Head of caudate nucleus (tissue), 42 donors: Measurements from ENCODE around the gene SEC22C.
A peak's percentile ranks its signal among the peaks of the same experiment; 100 is the strongest.

ENCODE experiments used
- DNase-seq, 42 donors: peaks; one replicate each; pipeline versions ENCODE4 v3.0.0 to v3.0.0-alpha.2; 2020 to 2021; ENCODE audit warnings: mixed read lengths in 7 of 42
- intact Hi-C: fragments of 100-400 bp; cut with DNase I; formaldehyde crosslinking; loops from one replicate; pipeline ENCODE4 v1.15.0; 2022

Gene SEC22C

DNA sequence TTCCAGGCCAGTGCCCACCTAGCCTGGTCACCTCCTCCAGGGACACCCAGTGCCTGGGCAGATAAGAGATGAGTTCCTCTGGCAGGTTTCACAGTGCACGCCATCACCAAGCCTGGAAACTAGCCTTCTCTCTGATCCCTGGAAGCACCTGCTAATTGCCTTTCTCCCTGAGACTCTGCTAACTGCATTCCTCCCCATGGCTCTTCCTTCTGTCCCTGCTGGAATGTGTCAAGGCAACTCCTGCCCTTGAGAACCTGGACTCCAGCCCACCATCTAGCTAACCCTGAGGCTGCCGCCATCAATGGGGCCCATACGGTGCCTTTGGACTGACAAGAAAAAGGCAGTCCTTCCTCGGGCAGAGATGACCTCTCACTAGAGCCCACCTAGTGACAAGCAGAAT is 60.9 kb downstream of the SEC22C start:
- no peak for DNase-seq
- intact Hi-C loops, result no loop called here

DNA sequence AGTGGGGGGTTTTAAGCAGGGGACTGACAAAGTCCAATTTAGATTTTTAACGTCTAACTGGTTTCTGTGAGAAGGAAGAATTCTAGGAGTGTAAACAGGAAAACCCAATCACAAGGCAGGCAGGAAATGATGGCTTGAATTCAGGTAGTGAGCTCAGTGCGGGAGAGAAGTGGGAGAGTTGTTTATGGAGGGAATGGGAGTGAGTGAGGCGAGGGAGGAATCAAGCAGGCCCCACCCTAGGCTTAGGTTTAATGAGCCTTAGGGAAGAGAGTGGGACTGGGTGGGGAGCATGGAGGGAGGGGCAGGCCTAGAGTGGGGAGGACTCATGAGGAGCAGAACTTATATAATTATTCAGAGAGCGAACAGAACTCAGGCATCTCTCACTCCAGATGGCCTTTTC is 61.4 kb downstream of the SEC22C start:
- peak in 21 of 42 donors; percentile 11 to 83 (median 47) for DNase-seq
- intact Hi-C loops, result no loop called here

DNA sequence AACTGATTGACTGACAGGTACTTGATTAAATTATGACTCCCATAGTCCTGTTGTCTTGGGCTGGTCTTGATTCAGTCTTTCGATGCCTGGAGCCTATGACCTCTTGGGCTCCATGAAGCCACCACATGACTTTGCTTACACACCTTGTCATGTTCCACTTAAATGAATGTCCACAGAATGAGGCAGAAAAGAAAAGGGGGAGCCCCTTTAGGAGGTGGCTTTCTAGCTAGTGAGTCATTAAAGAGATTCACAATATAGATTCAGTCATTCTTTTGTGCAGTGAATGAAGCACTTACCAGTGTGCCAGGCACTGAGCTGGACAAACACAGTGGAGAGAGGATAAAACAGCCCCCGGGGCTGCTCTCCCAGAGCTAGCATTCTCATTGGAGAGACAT is 62.2 kb downstream of the SEC22C start:
- intact Hi-C loops, result no loop called here

DNA sequence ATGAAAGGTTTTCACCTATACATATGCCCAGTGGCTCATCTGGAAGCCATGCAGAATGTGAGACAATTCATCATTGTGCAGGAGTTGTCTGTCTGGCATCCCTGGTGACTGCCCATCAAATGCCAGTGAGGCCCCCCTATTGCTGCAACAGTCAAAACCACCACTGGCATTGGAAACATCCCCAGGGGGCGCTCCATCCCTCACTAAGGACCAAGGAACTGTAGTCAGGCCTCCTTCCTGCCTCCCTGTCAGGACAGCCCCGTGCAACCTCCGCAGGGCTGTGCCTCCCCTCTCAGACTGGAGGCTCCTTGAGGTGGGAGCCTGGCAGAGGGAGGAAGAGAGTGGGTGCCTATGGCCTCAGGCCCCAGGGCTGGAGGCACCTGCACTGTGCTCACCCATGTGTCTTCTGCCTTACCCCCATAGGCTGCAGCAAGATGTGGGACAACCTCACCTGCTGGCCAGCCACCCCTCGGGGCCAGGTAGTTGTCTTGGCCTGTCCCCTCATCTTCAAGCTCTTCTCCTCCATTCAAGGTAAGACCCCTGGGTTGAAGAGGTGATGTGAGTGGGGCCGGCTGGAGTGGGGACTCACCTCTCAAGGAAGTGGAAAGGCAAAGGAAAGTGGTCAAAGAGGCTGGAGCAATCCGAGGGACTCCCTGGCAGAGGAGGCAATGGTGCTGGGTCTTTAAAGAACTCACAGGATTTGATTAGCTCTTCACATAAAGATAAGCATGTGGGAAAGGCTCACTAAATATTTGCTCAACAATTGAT is 62.8 kb downstream of the SEC22C start:
- intact Hi-C loops, result no loop called here
- DNase-seq, result peak in 18 of 42 donors; percentile 18 to 74 (median 40)

More for the DNA sequence above, 62.2 kb downstream of the SEC22C start:
- DNase-seq, result no peak

DNA sequence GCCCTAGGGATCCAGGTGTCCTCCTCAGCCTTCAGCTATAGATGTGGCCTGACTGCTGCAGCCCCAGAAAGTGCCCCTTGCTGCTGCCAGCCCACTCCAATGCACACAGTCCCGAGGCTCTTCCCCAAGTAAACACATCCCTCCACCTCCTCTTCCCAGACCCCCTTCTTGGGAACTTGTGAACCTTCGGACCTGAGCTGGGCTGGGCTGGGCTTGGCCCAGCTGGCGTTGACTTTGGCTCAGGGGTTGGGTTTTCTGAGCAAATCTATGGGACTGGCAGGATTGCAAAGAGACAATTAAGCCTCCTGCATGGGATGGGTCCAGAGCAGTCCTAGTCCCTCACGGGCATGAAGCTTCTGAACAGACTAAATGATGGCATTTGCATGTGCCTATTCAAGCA is 64.7 kb downstream of the SEC22C start:
- no peak for DNase-seq

DNA sequence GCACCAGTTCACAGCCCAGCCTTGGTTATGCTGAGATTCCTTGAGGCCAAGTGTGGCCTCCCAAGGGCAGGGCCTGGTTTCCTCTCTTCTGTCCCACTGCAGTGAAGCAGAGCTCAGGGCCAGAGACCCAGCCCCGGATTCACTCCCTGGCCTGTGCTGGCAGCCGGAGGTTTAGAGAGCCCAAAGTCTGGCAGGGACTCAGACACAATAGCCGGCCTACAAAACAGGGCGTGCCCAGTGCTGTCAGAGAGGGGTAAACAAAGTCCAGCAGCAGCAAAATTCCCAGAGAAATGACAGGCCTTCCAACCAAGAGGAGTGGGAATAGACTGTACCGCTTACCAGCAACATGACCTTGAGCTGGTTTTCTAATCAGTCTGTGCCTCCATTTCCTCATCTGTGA is 65.3 kb downstream of the SEC22C start:
- intact Hi-C loops, result no loop called here
- DNase-seq, result no peak

More for the DNA sequence above, 64.7 kb downstream of the SEC22C start:
- intact Hi-C loops, result no loop called here

DNA sequence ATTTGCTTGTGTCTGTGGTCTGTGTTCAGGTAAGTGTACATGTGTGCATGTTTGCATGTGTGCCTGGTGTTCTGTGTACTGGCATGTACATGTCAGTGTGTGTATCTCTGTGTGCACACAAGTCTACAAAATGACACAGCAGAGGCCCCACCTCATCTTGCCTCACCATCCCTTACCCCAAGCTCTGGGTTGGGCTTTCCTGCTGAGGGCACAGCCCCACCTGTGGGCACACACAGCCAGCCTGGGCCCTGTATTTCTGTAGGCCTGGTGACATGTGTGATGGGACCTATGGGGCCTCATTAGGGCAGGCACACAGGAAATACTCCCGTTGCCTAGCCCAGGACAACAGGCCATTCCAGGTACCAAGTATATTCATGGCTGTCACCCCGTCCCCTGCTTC is 65.8 kb downstream of the SEC22C start:
- no peak for DNase-seq
- intact Hi-C loops, result no loop called here

DNA sequence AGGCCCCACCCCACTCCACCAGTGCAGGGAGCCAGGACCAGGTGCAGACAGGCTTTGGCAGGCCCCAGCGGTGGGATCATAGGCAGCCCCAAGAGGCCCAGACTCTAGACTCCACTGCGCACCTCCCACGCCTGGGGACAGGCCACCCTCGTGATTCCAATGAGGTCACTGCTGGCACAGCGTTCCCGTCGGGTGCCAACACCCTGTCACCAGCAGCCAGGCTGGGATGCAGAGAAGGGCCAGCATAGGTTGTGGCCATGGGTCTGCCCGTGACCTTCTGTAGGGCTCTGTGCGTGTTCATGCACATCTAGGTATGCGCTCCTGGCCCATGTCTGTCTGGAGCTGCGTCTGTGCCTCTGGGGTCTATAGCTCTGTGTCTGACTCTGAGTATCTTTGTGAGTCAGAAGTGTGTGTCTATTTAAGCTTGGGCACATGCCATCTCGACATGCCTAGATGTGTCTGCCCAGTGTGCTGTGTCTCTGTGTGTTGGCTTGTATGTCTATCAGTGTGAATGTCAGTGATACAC is 66.3 kb downstream of the SEC22C start:
- peak in 34 of 42 donors; percentile 17 to 85 (median 54) for DNase-seq
- intact Hi-C loops, result no loop called here

DNA sequence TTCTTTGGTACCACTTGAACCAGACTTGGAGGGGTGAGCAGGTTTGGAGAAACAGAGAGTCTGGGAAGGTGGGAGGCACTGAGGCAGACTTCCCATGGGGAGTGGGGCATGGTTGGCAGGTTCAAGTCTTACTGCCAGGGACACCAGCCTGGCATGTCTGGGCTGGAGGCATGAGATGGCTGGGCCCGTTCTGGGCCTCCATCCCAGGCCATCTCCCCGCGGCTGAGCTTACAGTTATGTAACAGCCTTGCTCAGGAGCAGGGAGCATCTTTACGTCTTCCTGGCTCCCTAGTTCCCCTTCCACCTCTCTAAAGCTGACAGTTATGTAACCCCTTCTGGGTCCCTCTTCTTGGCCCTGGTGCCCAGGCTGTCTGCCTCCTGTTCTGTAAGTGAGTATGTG is 66.9 kb downstream of the SEC22C start:
- peak in 10 of 42 donors; percentile 14 to 59 (median 35) for DNase-seq
- intact Hi-C loops, result no loop called here

DNA sequence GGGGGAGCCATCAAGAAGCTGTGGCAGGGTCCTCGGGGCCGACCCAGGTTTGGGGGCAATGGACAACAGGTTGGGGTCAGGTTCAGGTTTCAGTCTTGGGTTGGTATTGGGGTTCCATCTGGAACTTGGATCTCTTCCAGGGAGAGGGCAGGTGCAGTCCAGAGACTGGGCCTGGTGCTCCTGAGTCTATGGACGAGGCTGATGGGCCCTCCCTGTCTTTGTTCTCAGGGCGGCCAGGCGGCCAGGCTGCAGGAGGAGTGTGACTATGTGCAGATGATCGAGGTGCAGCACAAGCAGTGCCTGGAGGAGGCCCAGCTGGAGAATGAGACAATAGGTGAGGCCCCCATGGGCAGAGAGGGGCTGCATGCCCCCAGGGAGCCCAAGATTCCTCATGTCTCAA is 68.2 kb downstream of the SEC22C start:
- intact Hi-C loops, result no loop called here
- no peak for DNase-seq

DNA sequence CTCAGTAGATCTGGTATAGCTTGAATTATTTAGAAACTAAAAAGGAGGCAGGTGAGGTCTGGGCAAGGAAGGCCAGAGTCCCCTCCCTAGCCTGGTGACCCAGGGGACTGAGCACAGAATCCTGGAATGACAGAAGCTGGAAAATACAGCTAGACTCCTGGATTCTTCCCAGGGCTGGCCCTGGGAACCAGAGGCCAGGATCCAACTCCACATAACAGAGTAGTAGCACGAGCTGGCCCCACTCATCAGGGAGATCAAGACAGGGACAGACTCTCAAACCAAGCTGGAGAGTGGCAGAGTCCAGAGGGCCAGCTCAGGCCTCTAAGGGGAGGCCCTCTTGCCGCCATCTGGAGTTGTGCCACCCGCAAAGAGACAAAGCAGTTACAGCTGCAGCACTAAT is 68.6 kb downstream of the SEC22C start:
- DNase-seq, result no peak
- intact Hi-C loops, result no loop called here

DNA sequence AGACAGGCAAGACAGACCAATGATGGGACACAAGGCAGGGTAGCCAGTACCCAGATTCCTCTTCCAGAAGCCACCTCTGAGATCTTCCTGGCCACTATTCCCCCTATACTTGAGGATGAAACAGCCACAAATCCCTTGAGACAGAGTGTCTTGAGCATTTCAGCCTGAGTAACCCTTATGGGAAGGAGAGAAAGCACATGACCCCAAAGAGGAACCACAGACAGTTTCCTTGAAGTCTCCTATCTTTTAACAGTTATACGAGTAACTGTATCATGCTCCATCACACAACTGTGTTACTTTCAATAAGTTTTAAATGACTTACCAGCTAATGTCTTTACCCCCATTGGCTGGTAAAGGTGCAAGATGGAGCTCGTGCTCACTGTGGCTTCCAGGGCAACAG is 70.0 kb downstream of the SEC22C start:
- intact Hi-C loops, result no loop called here
- DNase-seq, result no peak

DNA sequence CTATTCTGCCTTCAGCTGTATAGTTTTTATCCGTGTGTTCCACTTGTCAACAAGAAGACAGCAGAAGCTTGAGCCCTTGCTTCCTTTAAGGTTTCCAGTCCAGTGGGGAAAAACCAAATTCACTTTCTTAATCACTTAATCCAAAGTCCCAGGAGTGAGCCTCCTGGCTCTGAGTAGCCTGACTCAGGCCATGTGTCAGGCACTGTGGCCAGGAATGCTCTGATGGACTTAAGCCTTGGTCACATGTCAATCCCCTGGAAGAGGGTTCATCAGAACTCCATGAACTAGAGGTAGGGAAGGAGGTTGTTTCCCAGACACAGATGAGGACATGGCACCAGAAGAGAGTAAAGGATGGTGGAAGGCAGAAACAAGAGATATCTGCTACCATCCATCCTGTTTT is 70.6 kb downstream of the SEC22C start:
- intact Hi-C loops, result no loop called here
- DNase-seq, result no peak

DNA sequence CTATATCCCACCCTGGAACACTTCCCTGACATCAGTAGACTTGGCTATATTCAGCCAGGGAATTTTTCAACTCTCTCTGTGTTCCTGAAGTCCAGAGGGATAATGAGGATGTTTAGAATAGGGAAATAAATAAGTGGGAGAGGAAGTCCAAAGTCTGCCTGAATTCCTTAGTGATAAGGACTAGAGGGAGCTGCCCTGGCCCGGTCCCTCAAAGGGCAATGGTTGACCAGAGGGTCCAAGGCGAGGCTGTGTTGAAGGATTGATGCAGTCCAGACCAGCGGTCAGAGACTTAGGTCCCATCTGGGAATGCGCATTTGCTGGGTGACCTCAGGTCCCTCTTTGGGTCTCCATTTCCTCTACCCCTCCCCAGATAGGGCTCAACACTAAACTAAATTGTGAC is 71.4 kb downstream of the SEC22C start:
- intact Hi-C loops, result no loop called here
- no peak for DNase-seq

DNA sequence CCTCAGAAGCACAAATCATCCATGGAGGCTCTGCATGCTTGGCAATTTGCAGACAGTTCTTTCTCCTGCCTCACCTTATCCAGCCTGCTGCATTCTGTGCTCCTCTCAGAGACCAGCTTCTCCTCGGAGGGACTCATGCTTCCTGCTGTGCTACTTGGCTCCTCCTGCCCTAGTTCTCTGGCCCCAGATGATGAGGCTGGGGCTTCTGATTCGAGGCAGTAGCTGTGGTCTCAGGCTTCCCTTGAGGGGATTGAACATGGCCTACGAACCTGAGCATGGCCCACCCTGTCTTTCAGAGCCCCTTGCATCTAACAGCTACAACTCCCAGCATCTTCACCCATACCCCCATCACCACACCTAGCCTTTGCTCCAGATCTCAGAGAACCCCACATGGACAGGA is 72.7 kb downstream of the SEC22C start:
- DNase-seq, result peak in 2 of 42 donors; percentile 6 to 13
- intact Hi-C loops, result no loop called here

DNA sequence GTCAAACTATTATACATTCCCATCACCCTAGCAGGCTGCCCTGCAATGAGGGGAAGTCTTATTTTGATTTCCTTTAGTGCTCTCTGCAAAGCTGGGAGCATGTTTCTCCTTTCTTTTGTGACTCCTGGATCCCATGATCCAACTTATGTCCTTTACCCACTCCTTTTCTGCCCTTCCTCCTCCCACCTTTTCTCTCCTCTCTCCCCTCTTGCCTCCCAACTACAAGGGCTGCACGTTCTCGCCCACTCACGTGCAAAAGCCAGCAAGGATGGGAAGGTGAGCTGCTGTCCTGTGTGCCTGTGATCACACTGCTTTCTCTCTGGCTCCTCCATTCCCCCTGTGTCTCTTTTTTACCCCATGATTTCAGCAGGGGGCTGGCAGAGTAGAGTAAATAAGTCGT is 73.2 kb downstream of the SEC22C start:
- intact Hi-C loops, result no loop called here
- peak in 4 of 42 donors; percentile 3 to 14 (median 7) for DNase-seq

DNA sequence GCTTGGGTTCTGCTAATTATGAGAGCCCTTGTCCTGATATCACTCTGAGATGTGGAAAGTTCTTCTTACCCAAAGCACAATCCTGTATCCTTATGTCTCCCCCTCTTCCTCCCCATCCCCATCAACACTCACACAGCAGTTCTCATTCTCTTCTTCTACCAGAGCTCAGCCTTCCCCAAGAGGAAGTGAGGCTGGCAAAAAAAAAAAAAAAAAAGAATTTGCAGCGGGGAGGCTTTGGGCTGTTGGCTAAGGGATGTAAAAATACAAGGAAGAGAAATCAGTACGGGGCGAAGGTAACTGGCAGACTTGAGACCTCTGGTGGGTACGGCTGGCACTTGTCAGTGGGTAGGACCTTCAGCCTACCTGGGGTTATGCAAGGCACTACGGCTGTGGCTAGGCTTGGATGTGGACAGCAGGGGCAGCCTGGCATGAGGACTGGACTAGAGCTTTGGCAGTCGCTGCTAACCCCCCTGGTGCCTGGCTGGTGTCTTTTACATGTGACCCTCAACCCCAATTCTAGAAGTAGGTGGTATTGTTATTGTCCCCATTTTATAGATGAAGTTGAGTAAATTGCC is 73.9 kb downstream of the SEC22C start:
- intact Hi-C loops, result no loop called here
- peak in 11 of 42 donors; percentile 4 to 34 (median 12) for DNase-seq

DNA sequence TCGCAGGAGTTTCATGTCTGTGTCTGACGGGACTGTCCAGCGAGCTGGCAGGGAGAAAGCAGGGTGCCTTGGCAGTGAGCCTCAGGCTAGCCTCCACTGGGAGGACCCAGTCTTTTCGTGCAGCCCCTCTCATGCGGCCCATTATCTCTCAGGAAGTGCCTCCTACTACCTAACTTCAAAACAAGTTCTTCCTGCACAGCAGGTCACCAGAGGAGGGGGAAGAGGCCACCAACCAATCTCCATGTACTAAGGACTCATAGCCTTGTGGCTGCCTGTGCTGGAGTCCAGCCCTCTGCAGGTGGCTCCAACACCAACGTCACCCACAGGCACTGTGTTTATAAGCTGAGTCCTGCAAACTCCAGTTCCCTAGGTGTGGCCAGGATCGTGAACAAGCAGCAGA is 74.5 kb downstream of the SEC22C start:
- DNase-seq, result peak in 15 of 42 donors; percentile 2 to 32 (median 9)
- intact Hi-C loops, result no loop called here

DNA sequence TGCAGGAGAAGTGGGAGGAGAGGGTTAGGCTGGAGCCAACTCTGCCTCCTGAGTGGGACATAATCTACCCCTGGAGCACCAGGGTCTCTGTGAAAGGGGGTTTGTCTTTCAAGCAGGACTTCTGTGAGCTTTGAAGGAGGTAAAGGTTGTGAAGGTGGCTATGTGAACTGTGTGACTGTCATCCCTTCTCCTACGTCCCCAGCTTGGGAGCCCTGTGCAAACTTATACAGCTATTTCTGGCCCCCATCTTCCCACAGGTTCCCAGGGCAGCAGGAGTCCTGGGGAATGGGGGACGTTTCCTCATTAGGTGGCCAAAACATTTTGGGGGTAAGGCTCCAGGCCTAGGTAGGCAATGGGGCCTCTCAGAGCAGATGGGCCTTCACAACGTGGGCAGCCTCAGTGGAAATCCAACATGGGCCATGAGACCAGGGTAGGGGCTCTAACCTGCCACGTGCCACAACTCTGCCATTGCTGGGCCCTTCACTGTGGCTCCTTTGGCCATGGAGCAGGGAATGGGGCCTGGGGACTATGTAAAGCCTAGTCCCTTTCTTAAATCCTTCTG is 75.8 kb downstream of the SEC22C start:
- DNase-seq, result peak in 21 of 42 donors; percentile 0 to 25 (median 6)
- intact Hi-C loops, result no loop called here

DNA sequence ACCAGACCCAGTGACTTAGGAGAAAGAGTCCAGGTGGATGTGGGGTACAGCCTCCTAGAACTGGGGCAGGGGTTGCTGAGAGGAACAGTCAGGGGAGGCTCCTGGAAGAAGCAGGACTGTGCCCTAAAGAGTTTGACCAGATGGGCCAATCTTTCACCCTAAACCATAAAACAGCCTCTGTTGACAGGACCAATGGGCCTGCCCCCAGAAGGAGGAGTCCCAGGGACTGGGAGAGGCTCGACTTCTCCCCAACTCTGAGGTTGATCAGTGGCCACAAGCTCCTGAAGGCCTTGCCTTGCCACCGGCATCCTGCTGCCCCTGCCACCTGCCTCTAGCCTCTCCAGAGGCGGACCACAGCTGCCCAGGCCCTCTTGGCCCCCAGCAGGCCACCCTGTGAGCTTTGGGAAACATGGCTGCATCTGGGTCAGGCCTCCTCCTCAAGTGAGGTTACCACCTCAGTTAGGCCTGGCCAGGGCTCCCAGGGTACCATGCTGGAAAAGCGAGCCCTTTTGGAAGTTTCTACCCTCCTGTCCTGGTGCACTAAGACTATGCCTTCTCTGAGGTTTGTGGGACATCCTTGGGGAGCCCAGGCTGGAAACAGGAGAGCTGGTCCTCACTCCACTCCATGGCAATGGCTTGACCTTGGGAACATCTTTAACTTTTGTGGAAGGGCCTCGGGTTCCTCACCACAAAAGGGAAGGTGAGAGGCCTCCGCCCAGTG is 76.5 kb downstream of the SEC22C start:
- intact Hi-C loops, result no loop called here
- peak in 20 of 42 donors; percentile 1 to 34 (median 8) for DNase-seq
